Bronchial smooth muscle cell (primary cell): ENCODE measurements around the gene C16orf95. TPM values are rescaled to one million over a fixed set of nuclear protein-coding genes. Genes with fewer than 3 reads are reported as not detected.

Experiments
- total RNA-seq: library from RNA; depleted of rRNA; stranded (reverse); fragments of >200 nt; gene quantifications from 2 replicates; pipeline ENCODE4 v1.2.1, GENCODE V29; 2014

The C16orf95 gene
- total RNA-seq, result 4.7 and 7.1 TPM in 2 replicates

GRCh38 chr16:87316923-87317749, at the start of gene C16orf95:
TSS of gene C16orf95 (minus strand) at chr16:87317392. CDS start at chr16:87317242, 150 bp downstream.

Other genes starting within 250 kb of the C16orf95 start
- gene FBXO31, start 66.4 kb upstream of the C16orf95 start, total RNA-seq, result 29.6 and 41.6 TPM in 2 replicates
- 22.9 and 24.0 TPM in 2 replicates for gene MAP1LC3B, start 74.9 kb upstream of the C16orf95 start, total RNA-seq
- gene ZCCHC14, start 175.6 kb upstream of the C16orf95 start, total RNA-seq, result 9.1 and 14.0 TPM in 2 replicates